Measurements from ENCODE around the gene L3MBTL1. TPM values are rescaled to one million over a fixed set of nuclear protein-coding genes. Genes with fewer than 3 reads are reported as not detected.
"Not testable (repeated sequence)": the region's sequence is repeated elsewhere in the genome, so short reads cannot be mapped to it uniquely, and the experiment has no call there.

Gene L3MBTL1
- 1.5 and 2.6 TPM in 2 replicates for total RNA-seq

DNA sequence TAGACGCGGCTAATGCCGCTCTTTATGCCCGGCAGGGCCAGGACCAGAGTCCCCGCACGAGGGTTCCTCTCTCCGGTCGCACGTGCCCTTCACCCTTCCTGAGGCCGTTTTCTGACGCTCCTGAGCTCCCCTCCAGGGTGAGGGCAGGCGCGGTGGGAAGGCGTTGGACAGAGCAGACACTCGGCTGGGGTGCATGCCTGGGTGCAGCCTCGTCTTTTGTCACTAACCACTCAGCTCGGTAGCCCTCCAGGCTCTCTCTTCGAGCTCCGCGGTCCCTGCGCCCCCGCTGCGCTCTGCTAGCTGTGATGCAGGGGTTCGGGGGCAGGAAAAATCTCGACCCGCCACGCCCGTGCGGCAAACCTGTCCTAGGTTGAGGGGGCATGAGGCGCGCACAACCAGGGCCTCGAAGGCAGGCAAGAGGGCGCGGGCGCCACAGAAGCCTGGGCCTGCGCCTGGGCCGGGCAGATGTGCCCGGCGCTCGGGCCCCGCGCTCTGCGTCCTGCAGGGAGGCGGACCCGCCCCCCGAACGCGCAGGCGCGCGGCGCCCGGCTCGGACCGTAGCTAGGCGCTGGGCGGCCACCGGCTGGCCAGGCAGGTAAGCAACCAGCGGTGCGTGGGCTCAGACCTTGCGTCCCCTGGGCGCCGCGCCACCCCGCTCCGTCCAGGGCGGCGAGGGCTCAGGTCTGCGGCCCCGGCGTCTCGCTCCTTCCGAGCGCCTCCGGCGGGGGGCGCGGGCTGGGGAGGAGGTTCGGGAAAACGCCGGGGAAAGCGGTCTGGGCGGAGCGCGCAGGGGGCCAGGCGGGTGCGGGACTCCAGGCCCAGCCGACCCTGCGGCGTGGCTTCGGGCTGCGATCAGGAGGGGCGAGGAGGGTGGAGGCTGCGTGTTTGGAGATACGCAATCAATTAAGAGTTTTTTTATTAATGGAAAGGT, at the start of gene L3MBTL1:
Gene L3MBTL1 (plus strand): TSS at position 548 of the 931 bp plus-strand sequence. CDS start 5,807 bp downstream, outside the sequence.
- DNase-seq (ENCODE audit: low read depth in 2 of 2), result peak; percentile 27 to 66

DNA sequence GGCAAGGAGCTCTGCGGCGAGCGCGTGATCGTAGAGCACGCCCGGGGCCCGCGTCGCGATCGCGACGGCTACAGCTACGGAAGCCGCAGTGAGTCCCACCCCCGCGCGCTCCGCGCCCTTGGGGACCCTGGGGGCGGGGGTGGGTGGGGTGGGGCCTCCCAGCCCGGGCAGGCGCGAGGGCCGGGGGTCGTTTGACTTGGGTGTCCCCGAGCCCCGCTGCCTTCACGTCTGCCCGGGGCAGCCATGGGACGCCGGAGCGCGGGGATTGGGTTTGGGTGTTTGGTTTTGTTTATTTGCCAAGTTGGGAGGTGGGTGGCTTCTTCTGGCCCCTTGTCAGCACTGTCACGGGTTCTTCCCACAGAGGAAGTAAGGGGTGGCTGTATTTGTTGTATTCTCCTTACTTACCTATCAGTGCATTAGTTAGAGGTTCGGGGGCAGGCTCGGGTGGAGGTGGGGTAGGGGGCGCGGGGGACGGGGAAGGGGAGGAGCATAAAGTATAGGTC, 49.0 kb upstream of the L3MBTL1 start:
- peak; percentile 25 to 41 for DNase-seq (ENCODE audit: low read depth in 2 of 2)

DNA sequence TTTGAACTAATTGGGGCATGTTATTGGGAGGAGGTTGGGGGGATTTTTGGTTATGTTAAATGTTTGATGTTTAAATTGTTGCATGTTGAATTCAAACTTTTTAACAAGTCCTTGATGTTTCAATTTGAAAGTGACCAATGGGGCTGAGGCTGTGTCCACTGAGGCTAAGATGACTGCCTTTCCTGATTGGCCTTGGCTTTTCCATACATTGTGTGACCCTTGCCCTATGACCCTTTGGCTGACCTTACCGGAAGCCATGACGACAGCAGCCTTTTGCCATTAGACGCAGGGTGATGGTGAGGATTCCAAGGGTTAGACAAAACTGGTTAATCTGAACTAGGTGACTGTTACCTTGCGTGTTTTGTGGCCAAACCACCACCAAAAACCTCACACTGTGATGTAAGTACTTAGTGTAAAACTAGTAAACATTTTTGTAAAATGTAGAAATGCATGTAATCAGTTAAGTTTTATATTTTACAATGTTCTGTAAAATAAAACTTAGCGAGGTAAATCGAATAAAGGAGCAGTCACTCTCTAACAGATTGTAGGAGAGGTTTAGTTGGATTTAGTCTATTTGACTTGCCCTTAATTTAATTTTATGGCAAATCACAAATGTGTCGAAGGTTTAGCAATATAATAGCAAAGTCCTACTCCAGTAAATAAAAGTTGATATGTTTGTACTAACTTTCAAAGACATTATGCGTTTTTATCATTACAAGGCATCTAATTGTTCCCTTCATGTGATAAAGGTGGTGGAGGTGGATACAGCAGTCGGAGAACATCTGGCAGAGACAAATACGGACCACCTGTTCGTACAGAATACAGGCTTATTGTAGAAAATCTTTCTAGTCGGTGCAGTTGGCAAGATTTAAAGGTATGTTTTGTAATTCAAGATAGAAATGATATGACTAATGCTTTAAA, 48.2 kb upstream of the L3MBTL1 start:
- DNase-seq (ENCODE audit: low read depth in 2 of 2), result peak; percentile 17 to 43

DNA sequence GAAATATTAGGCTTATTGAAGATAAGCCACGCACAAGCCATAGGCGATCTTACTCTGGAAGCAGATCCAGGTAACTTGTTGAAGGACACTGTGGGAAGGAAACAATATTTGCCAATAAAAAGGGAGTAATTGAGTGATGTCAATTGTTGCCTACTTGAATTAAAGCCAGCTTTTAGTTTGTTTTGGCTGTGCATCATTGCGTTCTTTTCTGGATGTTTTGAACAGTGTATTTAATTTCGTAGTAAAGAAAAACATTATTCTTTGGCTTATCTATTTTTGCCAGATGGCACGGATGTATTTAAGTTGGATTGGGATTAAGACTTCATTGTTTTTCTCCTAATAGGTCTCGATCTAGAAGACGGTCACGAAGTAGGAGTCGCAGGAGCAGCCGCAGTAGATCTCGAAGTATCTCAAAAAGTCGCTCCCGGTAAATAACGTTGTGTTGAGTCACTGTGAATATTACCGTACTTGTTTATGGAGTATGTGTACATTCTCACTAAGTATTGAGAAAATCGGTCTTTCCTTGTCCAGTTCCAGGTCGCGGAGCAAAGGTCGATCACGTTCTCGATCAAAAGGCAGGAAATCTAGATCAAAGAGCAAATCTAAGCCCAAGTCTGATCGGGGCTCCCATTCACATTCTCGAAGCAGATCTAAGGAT, 47.2 kb upstream of the L3MBTL1 start:
- DNase-seq (ENCODE audit: low read depth in 2 of 2), result peak in 1 of 2 donors; percentile 79

DNA sequence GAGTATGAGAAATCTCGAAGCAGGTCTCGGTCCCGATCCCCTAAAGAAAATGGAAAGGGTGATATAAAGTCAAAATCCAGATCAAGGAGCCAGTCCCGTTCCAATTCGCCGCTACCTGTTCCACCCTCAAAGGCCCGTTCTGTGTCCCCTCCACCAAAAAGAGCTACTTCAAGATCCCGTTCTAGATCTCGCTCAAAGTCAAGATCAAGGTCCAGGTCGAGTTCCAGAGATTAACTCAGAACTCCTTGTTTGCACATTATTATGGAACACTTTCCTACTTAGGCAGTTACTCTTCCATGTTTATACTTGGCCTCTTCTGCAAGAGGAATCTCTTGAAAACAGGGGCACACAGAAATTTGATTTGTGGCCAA, 46.7 kb upstream of the L3MBTL1 start:
- DNase-seq (ENCODE audit: low read depth in 2 of 2), result no peak

DNA sequence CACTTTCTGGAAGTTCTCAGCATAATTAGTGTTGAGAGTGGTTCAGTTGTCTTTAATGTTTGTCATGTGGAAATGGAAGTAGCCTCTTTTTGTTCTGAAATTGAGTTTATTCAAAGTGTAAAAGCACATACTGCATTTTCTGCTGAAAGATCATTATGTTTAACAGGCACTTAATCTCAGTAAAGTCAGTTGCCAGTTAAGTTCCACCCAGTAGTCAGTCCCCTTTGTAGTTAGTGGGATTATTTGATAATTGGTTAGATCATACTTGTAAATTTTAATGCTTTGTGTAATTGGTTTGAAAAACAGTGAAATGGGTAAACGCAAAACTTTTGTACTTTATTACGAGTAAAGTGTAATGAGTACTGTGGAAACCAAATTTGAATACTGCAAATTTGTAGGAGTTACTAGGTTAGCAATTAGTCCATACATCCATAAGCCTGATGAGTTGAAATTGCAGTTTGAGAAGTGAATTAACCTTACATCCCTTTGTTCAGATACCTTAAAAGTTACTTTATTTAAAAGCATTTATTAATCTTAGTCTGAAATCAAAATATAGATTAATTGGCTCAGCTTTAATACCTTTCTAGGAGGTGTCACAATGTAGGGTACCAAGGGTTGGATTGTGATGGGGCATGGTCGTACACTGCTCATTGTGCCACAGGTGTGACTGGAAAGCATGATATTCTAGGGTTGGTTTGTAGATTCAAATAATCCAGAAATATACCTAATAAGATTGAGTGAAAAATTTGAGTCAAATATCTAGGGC, 45.4 kb upstream of the L3MBTL1 start:
- DNase-seq (ENCODE audit: low read depth in 2 of 2), result no peak

DNA sequence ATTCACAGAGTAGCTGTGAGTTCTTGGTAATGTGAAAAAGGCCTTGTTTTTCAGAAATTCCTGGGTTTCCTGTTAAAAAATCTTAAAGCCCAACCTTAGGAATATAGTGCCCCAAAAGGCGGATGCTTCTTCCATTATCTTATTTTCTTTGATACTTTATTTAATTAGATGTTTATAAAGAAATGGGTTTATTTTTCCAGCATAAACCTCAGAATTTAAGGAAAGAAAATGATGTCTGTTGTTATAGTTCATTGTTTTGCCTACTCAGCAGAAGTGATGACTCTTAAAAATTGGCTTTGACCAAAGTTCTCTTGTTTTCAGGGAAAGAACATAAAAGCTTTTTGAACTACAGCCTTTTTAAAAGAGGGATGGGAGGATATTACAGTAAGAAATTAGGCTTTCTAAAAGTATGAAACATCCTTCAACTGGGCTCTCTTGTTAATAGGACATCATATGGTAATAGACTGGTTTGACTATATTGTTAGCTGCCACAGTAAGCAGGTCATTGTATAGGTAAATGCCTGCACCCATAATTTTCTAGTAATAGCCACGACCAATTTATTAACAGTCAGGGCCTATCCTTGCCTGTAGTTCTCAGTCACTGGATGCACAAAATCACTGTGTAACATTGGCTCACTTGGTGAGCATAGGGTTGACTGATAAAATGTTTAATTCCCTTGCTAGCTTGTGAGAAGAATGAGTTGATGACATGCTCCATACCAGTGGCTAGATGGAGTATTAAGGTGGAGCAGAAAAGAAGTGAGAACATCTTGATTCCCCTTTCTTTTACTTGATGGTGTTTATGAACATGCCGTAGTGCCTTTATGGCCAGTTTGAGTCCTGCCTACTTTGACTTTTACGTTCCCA, 44.6 kb upstream of the L3MBTL1 start:
- DNase-seq (ENCODE audit: low read depth in 2 of 2), result no peak

DNA sequence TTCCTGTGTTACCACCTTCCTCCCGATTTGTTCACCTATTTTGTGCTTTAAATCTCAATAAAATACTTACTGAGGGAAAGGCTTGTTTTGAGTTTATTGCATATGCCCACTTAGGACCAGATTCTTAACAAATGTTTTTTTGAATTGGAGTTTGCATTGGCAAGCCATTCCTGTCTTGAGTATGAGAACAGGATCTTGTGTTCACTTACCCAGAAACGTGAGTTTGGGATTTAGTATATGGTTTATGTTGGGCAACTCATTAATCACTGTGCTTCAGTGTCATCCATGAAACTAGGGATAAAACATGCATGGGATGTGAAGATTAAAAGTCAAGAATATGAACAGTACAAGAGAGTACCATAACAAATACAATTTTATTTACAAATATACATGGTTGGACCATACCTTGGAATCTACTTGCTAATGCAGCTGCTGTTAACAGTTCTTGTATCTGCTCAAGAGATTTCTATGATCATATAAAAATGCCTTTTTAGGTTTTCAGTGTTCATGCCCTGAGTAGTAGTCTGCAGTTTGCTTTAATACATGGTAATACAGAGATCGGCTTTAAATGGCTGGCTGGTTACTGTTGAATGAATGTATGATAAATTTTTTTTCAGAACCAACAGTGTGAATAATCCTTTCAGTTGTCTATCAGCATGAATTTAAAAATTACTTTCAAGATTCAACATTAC, 43.8 kb upstream of the L3MBTL1 start:
- DNase-seq (ENCODE audit: low read depth in 2 of 2), result no peak

DNA sequence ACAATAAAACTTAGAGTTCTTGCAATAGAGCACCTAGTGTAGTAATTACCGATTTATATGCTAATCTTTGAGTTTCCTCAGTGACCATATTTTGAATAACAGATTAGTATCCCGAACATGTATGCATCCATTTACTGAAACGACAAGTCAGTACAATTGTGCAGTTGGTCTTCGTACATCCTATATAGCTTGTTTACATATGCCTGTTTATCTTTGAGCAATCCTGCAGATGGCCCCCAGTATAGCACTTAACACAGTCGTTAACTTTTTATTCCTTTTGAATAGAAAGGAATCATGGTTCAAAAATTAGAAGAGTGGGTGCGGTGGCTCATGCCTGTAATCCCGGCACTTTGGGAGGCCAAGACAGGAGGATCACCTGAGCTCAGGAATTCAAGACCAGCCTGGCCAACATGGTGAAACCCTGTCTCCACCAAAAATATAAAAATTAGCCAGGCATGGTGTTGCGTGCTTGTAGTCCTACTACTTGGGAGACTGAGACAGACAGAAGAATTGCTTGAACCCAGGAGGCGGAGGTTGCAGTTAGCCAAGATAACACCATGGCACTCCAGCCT, 43.2 kb upstream of the L3MBTL1 start:
- no peak for DNase-seq (ENCODE audit: low read depth in 2 of 2)

DNA sequence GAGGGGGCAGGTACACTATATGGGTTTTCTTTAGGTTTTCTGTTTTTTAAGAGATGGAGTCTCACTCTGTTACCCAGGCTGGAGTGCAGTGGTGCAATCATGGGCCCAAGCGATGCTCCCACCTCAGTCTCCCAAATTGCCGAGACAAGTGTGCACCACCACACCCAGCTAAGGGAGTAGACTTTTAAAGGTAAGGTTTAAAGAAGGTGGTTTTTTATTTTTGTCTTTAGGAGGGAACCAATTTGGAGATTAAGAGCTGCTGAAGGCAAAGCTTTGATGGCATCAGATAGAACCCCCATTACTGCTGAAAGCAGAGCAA, 41.9 kb upstream of the L3MBTL1 start:
- DNase-seq (ENCODE audit: low read depth in 2 of 2), result no peak

DNA sequence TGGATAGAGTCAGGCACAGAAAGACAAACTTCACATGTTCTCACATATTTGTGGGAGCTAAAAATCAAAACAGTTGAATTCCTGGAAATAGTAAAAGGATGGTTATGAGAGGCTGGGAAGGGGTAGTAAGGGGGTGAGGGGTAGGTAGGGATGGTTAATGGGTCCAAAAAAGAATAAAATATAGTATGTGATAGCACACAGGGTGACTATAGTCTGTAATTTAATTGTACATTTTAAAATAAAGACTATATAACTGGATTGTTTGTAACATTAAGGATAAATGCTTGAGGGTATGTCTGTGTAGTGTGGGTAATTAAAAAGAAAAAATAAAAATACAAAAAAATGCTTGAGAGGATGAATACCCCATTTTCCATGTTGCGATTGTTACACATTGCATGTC, 39.9 kb upstream of the L3MBTL1 start:
- no peak for DNase-seq (ENCODE audit: low read depth in 2 of 2)

DNA sequence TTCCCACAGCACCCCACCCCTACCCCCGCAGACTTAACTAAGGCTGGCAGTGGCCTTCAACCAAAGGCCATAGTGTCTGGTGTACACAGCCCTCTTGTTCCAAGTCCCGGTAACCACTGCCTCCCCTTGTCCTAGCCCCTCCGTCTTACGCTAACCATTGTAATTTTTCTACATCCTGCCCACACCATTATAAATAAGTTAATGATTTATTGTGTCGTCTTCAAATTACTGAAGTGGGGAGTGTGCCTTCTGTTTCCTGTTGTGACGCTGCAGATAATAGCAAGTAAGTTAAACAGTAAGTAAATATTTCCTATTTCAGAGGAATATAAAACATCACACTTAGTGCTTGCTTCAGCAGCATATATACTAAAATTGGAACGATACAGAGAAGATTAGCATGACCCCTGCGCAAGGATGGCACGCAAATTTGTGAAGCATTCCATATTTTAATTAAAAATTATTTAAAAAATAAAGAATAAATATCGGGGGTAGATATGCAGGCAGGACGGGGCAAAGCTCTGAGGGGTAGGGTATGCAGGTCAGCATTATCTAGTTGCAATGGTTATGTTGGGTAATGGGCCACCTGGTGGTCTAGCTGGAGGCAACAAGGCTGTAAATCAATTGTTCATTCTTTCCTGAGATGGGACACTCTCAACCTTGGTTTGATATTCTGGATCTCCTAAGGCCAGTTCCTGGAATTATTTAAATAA, 34.7 kb upstream of the L3MBTL1 start:
- no peak for DNase-seq (ENCODE audit: low read depth in 2 of 2)

DNA sequence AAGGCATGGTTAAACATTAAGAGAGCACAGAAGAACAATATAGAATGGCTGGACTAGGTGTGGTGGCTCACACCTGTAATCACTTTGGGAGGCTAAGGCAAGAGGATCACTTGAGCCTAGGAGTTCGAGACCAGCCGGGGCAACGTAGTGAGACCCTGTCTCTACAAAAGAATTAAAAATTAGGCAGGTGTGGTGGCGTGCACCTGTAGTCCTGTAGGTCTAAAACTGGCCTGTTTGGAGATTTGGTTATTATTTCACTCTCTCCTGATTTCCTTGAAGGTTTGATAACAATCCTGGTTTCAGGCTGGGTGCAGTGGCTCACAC, 34.2 kb upstream of the L3MBTL1 start:
- no peak for DNase-seq (ENCODE audit: low read depth in 2 of 2)

DNA sequence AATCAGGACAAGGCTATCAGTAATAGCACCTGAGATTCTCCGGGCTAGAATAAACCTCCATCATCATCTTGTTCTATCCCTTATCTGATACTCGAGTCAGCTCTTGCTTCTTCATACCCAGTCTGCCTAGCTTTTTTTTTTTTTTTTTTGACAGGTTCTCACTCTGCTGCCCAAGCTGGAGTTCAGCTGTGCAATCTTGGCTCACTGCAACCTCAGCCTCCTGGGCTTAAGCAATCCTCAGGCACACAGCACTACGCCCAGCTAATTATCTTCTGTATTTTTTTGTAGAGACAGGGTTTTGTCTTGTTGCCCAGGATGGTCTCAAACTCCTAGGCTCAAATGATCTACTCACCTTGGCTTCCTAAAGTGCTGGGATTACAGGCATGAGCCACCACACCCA, 30.3 kb upstream of the L3MBTL1 start:
- no peak for DNase-seq (ENCODE audit: low read depth in 2 of 2)

DNA sequence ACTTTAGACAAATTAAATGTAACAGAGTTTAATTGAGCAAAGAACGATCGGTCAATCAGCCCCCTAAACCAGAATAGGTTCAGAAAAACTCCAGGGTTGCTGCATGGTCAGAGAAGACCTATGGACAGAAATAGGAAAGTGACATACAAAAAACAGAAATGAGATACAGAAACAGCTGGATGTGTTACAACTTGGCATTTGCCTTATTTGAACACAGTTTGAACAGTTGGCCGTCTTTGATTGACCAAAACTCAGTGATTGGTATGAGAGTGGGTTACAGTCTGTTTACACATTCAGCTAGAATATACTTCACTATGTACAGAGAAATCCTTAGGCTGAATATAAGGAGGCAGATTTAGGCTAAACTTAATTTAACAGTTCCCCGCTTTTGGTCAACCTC, 29.9 kb upstream of the L3MBTL1 start:
- no peak for DNase-seq (ENCODE audit: low read depth in 2 of 2)

DNA sequence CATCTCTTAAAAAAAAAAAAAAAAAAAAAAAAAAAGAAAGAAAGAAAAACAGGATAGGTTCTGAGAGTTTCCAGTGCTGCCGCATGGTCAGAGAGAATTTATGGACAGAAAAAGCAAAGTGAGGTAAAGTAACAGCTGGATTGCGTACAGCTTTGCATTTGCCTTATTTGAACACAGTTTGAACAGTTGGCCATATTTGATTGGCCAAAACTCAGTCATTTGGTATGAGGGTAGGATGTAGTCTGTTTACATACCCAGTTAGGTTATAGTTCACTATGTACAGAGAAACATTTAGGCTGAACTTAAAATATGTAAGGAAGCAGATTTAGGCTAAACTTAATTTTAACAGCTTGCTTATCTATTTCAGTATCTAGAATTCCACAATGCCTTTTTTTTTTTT, 17.5 kb upstream of the L3MBTL1 start:
- DNase-seq (ENCODE audit: low read depth in 2 of 2), result no peak

DNA sequence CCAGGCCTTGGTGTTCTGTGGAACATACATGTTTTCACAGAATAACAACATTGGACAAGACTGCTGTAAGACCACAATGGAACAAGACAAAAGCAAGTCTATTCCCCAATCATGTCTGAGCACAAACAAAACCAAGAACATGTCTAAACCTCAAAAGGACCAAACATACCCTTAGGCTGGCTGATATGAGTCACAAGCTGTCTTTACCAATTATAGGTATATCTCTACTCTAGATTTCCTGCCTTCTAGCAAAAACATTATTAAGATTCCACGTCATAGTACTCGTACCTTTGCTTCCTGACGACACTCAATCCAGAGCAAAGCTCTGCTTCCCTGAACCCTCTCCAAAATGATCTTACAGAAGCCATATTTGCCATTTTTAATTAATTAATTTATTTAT, 15.4 kb upstream of the L3MBTL1 start:
- DNase-seq (ENCODE audit: low read depth in 2 of 2), result no peak

DNA sequence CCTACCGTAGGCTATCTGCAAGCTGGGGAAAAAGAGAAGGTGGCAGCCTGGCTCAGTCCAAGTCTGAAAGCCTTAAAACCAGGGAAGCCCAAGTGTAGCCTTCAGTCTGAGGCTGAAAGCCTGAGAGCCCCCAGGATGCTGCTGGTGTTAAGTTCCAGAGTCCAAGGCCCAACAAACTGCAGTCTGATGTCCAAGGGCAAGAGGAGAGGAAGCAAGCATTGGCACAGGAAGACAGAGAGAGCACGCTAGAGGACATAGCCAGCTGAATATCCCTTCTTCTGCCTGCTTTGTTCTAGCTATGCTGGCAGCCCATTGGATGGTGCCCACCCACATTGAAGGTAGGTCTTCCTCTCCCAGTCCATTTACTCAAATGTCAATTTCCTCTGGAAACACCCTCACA, 12.1 kb upstream of the L3MBTL1 start:
- no peak for DNase-seq (ENCODE audit: low read depth in 2 of 2)

DNA sequence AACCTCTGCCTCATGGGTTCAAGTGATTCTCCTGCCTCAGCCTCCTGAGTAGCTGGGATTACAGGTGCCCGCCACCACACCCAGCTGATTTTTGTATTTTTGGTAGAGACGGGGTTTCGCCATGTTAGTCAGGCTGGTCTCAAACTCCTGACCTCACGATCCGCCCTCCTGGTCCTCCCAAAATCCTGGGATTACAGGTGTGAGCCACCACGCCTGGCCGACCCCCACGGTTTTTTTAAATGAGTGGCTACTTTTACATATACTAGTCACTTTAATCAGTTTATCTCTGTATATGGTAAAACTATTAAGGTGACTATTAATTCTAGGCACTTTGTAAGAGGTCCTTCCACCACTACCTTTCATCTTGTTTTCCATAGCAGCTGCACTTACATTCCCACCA, 5.5 kb upstream of the L3MBTL1 start:
- DNase-seq (ENCODE audit: low read depth in 2 of 2), result not testable (repeated sequence)
